GM12801 (cell line): ENCODE measurements around the gene SSU72.

Experiments
- CTCF ChIP-seq: IDR thresholded peaks from one replicate; pipeline ENCODE4 v1.5.1; 2011; ENCODE audit warnings: control low read depth; ENCODE audit not compliant: insufficient read length; ENCODE audit errors: extremely low read depth

Gene SSU72

DNA sequence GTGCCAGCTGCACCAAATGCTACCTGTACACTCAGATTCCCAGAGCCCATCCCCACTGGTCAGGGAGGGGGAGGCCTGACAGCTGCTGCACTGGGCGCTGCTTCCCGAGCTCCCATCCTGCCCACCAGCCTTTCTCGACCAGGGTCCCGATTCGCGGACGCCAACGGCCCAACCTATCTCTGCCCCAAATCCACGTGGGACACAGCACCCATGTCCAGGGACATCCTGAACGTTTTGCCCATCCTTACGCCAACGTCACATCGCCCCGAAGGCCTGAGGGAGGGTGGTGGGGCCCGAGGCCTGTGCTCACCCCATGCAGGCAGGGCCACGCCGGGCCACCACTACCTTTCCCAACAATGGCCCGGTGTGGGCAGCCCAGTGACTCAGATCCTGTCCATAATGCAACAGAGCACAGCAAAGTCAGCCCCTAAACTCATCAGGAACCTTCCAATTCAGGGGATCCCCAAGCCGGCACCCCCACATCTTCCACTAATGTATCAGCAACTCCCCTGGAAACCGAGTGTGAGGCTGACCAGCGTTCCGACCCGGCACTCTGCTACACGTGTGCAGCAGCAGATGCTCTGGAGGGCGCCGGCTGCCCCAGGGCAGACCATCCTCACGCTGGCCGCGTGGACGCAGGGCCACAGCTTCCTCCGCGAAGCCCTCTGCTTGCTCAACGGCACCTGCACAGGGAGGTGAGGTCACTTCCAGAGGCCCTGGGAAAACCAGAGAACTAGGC, 23.0 kb downstream of the SSU72 start:
- no peak for TF ChIP-seq CTCF

DNA sequence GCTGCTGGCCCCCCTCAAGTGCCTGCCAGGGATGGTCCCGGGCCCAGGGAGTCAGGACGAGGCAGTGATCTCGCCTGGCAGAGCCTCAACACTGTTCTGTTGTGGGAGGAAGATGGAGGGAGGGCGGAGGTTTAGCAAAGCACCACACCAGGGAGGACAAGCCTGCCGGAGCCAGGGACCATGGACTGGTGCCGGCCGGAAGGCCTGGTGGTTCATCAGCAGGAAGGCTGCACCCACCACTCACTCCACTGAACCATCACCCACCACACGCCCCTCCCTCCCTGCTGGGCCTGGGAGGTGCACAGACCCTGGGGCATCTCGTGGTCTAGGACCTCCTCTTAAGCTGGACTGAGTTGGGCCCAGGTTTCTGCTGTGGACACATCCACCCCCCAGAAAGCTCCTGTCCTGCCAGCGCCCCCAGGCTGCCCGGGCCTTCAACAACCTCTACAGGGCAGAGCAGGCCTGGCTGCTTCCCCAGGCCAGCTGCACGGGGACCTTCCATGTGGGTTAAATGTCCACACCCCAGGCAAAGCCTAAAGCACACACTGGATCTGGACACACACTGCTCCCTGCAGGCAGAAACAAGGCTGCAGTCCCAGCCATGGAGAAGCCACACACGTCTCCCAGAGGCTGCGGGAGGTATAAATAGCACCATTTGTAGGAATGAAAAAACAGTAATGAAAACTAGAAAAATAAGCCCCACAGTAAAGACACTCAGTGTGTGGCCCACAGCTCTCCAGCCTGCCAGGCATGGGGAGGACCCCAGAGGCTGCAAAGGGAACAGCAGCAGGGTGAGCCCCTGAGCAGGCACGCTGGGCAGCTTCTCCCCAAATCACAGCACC, 23.9 kb downstream of the SSU72 start:
- TF ChIP-seq CTCF = no peak

DNA sequence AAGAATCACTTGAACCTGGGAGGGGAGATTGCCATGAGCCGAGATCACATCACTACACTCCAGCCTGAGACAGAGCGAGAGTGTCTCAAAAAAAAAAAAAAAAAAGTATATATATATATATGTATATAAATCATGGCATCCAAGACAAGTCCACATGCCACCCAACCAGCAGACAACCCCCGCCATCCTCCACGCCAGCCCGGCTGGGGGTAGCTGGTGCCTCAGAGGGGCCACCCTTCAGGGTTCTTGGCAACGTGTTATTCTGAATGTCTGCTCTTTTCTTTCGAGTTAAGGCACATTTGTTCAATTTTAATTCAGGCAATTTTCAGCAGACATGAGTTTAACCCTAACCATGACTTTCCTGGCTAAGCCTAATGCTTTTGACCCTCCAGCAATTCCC, 24.6 kb downstream of the SSU72 start:
- TF ChIP-seq CTCF = no peak

DNA sequence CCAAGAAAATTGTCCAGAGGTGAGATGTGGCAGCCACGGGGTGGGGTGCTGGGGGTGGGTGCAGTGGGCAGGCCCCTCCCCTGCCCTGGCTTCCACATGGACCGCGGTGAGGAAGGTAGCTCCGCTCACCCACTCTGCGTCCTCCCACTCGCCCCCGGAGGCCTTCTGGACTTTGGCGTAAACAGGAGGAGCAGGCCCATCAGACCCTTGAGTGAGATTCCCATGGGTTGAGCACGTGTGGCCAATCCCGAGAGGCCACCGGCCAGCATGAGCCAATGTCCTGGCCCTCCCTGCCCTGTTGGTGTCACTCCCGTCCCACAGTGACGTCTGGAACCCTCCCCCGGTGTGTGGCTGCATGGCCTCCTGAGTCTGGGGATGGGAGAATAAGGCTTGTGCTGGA, 26.1 kb downstream of the SSU72 start:
- TF ChIP-seq CTCF = no peak

DNA sequence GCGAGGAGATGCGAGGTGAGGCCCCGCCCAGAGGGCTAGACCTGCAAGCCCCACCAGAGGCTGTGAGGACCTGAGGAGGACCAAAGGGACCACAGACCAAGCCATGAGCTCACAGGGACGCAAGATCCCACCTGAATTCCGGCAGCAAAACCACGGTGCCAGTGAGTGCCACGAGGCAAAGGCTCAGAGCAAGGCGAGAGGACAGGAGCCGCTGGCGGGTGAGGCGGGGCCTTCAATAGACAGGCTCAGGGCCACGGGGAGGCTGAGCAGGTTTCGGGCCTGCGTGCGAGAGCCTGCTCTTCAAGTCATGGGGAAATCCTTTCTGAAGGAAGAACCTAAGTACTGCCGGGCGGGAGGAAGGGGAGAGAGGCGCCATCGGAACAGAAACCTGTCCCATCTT, 27.2 kb downstream of the SSU72 start:
- TF ChIP-seq CTCF = no peak

DNA sequence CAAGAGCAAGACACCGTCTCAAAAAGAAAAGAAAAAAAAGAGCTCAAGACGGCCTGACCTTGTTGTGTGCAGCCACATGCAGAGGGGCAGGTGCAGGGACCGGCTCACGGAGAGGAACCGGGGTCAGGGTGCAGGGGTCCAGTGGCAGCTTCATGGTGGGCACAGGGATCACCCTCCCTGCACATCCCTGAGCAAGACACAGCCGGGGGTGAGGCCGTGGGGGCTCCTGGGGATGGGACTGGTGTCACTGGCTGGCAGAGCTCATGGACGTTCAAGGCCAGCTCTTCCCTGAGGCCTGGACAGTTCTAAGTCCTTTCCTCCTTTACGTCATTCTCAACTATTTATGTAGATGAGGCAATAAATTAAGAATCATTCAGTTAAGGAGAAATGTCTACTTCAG, 27.7 kb downstream of the SSU72 start:
- TF ChIP-seq CTCF = no peak

GRCh38 chr1:1545946-1546737, 28.5 kb downstream of the SSU72 start:
- TF ChIP-seq CTCF = no peak
